ENCODE measurements around the gene CD69. TPM values are rescaled to one million over a fixed set of nuclear protein-coding genes. Genes with fewer than 3 reads are reported as not detected.

The CD69 gene
- total and polyA plus RNA-seq, 2 experiments from 2014 or later, result not detected

DNA sequence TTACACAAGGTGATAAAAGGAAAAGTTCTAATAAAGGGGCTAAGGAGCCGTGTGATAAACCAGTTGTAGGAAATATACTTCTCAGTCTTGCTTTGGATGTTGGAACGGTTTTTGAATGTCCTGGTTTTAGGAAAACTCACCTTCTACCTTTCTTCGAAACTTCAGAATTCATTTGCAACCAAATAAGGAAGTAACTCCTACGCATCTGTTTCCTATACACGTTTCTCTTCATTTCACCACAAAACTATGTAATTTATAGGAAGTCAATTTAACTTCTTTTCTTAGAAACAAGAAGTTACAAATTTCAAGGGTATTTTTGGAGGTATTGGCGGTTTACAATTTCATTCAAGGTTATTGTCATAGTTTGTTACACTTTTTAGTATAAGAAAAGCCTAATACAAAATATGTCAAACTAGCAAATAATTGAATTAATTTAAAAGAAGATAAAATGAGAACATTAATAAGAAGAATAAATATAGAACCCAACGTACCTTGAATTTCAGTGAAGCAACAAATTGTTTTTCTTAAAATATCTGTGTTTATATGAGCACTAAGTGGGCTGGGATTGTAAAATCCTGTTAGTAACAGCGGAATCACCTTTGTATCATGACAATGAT is 33.2 kb upstream of the CD69 start:
- H3F3A ChIP-seq (ENCODE audit: insufficient read depth), result peaks cover 7% of the 10 kb centered on the region
- H3K4me2 ChIP-seq (ENCODE audit: unreplicated experiment), result no peak overlapping the region
- no peaks in the 10 kb centered on the region for H3K36me3 ChIP-seq (ENCODE audit: low read depth)
- no peak overlapping the region for H3K4me3 ChIP-seq
- no peak overlapping the region for H3K9ac ChIP-seq
- in situ Hi-C loops (cut with MboI), result no loop called here
- H3K9me3 ChIP-seq (ENCODE audit: low read depth), result no peaks in the 10 kb centered on the region
- no peak for DNase-seq
- 61 to 63% methylated on average over 8 of the region's 8 CpGs for WGBS, 2 experiments (ENCODE audit: low coverage in 1 of 2, low lambda C conversion rate in 2 of 2, missing lambda C conversion rate in 2 of 2)
- H3K79me2 ChIP-seq (ENCODE audit: insufficient read depth), result no peaks in the 10 kb centered on the region
- H3K4me1 ChIP-seq (ENCODE audit: insufficient read depth), result peaks cover 14% of the 10 kb centered on the region
- no peak overlapping the region for H2AFZ ChIP-seq
- 0 out of 2 replicates have a peak, but pooled peaks cover 4% of the 10 kb centered on the region for H3K27me3 ChIP-seq (replicated peaks; ENCODE audit: insufficient read depth)
- no peaks in the 10 kb centered on the region for H3K9me2 ChIP-seq (ENCODE audit: insufficient read depth)
- no peaks in the 10 kb centered on the region for H4K20me1 ChIP-seq (ENCODE audit: insufficient read depth)
- H3K27ac ChIP-seq, result no peak overlapping the region
- TF ChIP-seq EZH2phosphoT487 (IDR thresholded peaks at IDR 0.05; ENCODE audit: insufficient read depth, low read depth) (no peak), EZH2 (IDR thresholded peaks at IDR 0.05; ENCODE audit: insufficient read depth, poor library complexity, severe bottlenecking) (no peak)

- Histone ChIP-seq H3K4me2 (ENCODE audit: unreplicated experiment) (peak overlapping the region; percentile 62), H3K4me1 (ENCODE audit: insufficient read depth) (peaks cover 14% of the 10 kb centered on the region), H3K27ac (no peak overlapping the region), H3K36me3 (ENCODE audit: low read depth) (no peaks in the 10 kb centered on the region), H3K27me3 (replicated peaks; ENCODE audit: insufficient read depth) (0 out of 2 replicates have a peak, but pooled peaks cover 4% of the 10 kb centered on the region), H2AFZ (no peak overlapping the region), H3K79me2 (ENCODE audit: insufficient read depth) (no peaks in the 10 kb centered on the region), H3F3A (ENCODE audit: insufficient read depth) (peaks cover 7% of the 10 kb centered on the region), H3K9me2 (ENCODE audit: insufficient read depth) (no peaks in the 10 kb centered on the region), H3K9me3 (ENCODE audit: low read depth) (no peaks in the 10 kb centered on the region), H3K4me3 (0 out of 2 replicates have a peak overlapping the region, but pooled peaks have one; percentile 9), H3K9ac (no peak overlapping the region), H4K20me1 (ENCODE audit: insufficient read depth) (no peaks in the 10 kb centered on the region)
- in situ Hi-C loops (cut with MboI), result no loop called here
- DNase-seq, result peak; percentile 46
- WGBS, 2 experiments (ENCODE audit: low coverage in 1 of 2, low lambda C conversion rate in 2 of 2, missing lambda C conversion rate in 2 of 2), result 2 to 5% methylated on average over 2 of the region's 2 CpGs
- TF ChIP-seq EZH2 (IDR thresholded peaks at IDR 0.05; ENCODE audit: insufficient read depth, poor library complexity, severe bottlenecking), result no peak
- 0 out of 2 replicates have a peak, but pooled peaks have one; percentile 30 for TF ChIP-seq EZH2phosphoT487 (IDR thresholded peaks at IDR 0.05; ENCODE audit: insufficient read depth, low read depth)
Observed at GRCh38 chr12:9792961-9793617, 32.4 kb upstream of the CD69 start.

DNA sequence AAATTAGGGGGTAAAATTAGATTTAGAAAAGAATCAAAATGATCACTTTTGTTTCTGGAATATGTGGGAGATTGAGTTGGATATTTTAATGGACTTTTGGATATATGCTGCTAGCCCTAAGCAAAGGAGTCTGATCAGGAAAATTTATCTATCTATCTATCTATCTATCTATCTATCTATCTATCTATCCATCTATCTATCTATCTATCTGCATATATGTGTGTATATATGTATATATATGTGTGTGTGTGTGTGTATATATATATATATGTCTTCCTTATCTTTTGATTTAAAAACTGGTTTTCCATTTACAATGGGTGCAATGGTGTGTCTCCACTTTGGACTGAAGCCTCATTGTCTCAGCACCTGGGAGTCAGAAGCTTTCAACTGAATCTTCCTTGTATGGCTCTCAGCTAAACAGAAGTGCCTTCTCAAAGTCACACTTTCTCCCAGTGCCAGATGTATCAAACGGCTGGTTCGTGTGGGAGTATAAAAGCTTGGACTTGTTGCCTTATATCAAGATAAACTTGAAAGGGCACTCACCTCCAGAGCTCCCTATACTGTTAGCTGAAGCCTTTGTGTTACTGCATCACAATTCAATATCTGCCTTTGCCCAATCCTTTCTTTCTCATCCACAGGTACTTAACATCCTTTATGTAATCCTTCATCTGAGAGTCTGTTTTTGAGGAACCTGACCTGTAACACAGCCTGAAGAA is 31.6 kb upstream of the CD69 start:
- 0 out of 2 replicates have a peak, but pooled peaks cover 4% of the 10 kb centered on the region for H3K27me3 ChIP-seq (replicated peaks; ENCODE audit: insufficient read depth)
- H3K36me3 ChIP-seq (ENCODE audit: low read depth), result no peaks in the 10 kb centered on the region
- H4K20me1 ChIP-seq (ENCODE audit: insufficient read depth), result no peaks in the 10 kb centered on the region
- TF ChIP-seq EZH2phosphoT487 (IDR thresholded peaks at IDR 0.05; ENCODE audit: insufficient read depth, low read depth), result no peak
- TF ChIP-seq EZH2 (IDR thresholded peaks at IDR 0.05; ENCODE audit: insufficient read depth, poor library complexity, severe bottlenecking), result no peak
- H2AFZ ChIP-seq, result no peak overlapping the region
- no peaks in the 10 kb centered on the region for H3K9me2 ChIP-seq (ENCODE audit: insufficient read depth)
- H3K9ac ChIP-seq, result no peak overlapping the region
- H3K79me2 ChIP-seq (ENCODE audit: insufficient read depth), result no peaks in the 10 kb centered on the region
- peaks cover 14% of the 10 kb centered on the region for H3K4me1 ChIP-seq (ENCODE audit: insufficient read depth)
- in situ Hi-C loops (cut with MboI), result no loop called here
- no peak overlapping the region for H3K27ac ChIP-seq
- H3K9me3 ChIP-seq (ENCODE audit: low read depth), result no peaks in the 10 kb centered on the region
- no peak overlapping the region for H3K4me3 ChIP-seq
- peaks cover 7% of the 10 kb centered on the region for H3F3A ChIP-seq (ENCODE audit: insufficient read depth)
- H3K4me2 ChIP-seq (ENCODE audit: unreplicated experiment), result peak overlapping the region; percentile 62
- no peak for DNase-seq
- WGBS, 2 experiments (ENCODE audit: low coverage in 1 of 2, low lambda C conversion rate in 2 of 2, missing lambda C conversion rate in 2 of 2), result 53 to 62% methylated on average over 2 of the region's 2 CpGs

Measured in GM23248 (cell line).